NK-92 treated with Interleukin-12 subunit alpha and Interleukin-12 subunit beta, amount 100 ng/mL, for 24 hours (cell line): ENCODE measurements around the gene IGSF9B.

Experiments
- DNase-seq: peaks from one replicate; lab custom pipeline; 2025; lab: John Stamatoyannopoulos, UW

IGSF9B gene

DNA sequence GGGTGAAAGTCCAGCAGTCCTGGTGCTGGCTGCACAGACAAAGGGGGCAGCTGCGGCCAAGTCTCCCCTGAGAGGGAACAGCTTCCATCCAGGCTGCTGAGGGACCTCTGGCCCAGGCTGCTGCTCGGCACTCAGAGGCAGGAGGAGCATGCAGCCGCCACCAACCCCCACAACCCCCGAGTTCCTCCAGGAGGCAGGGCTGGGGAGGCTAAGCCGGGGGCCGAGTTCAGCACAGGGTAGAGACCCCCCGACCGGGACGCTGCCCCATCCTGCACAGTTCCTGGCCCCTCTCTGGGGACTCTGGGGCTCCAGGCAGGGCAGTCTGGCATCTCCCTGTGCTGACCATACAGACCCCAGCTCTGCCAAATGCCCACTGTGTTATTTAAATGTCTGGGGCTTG, 20.2 kb downstream of the IGSF9B start:
- DNase-seq = no peak

- no peak for DNase-seq
Measured at GRCh38 chr11:133936136-133936535, 20.6 kb downstream of the IGSF9B start.

- no peak for DNase-seq
Measured at GRCh38 chr11:133935551-133935910, 21.2 kb downstream of the IGSF9B start.

GRCh38 chr11:133934599-133935550, 21.9 kb downstream of the IGSF9B start:
- no peak for DNase-seq

- DNase-seq = no peak
Measured at GRCh38 chr11:133934096-133934495, 22.7 kb downstream of the IGSF9B start.

DNA sequence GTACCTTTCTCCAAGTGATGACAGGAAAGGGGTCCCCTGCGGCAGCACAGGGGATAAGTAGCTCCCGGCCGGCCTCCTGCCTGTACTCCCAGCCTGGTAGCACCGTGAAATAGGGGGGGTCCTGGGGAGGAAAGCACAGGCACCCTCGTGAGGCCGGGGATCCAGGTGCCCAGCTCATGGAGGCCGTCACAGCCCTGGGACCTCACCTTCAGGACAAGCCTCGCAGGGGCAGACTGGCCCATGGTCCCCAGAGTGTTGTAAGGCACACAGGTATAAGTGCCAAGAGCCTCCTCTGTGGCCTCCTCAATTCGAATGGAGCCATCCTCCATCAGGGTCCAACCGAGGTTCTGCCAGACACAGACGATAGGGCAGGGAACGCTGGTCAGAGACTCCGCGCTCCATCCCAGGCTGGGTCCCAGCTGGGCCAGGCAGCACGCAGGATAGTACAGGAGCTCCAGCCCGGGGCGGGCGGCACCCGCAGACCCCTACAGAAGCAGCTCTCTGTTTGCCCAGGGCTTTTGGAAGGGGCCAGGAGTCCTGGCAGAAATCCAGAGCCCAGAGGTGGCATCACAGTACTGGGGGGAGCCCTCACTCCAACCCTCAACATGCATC, 25.2 kb downstream of the IGSF9B start:
- no peak for DNase-seq

DNA sequence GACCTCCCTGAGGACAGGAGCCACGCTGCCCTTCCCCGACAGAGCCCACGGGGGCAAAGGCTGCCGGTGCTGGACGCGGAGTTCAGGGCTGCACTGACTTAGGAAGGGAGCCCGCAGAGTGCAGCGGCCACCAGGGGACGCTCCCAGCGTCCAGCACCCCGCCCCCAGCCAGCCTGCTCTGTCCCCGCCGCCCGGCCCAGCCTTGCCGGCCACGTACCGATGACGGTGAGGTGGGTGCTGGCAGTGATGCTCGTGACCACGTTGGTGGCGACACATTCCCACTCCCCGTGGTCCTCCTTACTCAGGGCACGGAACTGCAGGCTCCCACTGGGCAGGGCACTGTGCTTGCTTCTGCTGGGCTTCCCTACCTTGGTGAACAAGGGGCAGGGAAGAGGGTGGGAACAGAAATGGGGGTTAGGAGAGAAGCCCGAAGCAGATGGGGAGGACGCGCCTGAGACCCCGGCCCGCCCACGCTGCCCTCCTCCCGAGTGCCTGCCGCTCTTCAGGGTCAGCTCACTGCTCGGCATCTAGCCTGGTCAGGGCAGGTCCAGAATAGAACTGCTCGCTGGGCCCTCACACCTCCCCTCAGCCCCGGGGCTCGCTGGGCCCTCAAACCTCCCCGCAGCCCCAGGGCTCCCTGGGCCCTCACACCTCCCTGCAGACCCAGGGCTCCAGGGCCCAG, 25.9 kb downstream of the IGSF9B start:
- no peak for DNase-seq

DNA sequence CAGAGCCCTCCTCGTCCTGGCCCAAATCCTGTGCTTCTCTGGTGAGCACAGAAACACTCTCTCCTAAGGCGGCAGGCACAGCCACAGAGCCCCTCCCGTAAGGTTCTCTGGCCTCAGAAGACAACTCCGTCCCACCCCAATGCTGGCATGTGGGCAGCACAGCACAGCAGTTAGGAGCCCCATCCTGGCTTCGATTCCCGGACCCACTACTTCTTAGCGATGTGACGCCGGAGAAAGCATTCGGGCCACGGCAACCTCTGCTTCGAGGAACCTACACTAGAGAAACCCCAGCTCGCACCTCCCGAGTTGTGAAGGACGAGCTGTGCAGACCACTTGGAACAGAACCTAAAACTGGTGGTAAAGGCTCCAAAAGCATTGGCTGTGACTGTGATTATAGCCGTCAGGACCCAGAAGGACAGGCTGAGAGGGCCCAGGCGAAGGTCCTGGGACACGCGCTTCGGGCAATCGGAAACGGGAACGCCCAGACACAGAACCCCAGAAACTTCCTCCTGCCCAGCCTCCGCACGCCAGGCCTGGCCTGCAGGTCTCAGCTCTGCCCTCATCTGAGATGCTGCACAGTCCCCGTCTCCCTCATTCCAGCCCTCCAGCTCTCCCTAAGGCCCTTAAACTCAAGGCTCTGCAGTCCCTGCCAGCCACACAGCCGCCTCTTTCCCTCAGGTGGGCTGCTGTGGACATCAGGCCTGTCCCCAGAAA, 26.6 kb downstream of the IGSF9B start:
- no peak for DNase-seq

- no peak for DNase-seq
Measured at GRCh38 chr11:133929401-133930052, 27.2 kb downstream of the IGSF9B start.

- no peak for DNase-seq
Measured at GRCh38 chr11:133928628-133929059, 28.1 kb downstream of the IGSF9B start.

GRCh38 chr11:133927690-133928627, 28.8 kb downstream of the IGSF9B start:
- peak; percentile 20 for DNase-seq

DNA sequence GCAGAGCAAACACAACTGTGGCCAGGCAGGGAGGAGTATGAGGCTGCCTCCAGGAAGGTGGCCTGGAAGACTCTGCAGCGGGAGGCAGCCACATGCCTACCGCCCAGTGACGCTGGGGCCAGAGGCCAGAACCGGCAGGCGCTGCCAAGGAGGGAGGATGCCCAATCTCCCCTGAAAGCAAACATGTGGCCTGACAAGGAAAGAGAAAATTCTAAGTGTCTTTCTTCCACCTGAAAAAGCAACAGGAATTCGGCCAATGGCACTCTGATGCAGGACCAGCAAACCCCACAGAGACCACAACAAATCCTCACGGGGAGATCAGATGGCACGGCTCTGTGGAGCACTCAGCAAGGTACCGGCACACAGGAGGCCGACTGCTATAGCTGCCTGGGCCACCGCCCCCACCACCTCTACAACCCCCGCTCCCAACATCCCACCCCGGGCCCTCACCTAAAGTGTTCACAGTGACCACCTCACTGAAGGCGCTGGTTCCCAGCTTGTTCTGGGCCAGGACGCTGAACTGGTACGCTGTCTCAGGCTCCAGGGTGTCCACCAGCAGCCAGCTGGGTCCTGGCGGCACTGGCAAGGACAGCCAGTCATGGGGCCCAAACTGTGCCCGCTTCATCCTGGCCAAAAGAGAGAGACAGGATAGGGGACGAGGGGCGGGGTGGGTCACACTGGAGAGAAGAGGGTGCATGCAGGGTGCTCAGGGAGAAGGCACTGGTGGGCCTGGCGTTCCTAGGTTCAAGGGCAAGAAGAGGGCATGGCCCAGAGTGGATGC, 30.1 kb downstream of the IGSF9B start:
- DNase-seq = no peak

DNA sequence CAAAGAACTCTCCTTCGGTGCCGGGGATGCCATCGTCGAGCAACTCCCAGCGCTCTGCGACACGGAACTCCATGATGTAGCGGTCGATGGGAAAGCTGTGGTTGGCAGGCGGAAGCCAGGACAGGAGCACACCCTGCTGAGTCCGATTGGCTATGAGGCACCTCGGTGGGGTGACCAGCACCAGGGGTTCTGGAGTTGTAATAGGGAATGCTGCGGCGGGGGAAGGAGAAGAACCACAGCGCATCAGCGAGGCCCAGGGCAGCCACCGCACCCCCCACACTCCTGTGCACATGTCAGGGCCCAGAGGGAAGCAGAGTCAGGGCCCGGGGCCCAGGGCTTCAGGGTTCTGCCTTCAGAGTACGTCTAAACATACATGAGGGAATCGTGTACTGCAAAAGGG, 31.0 kb downstream of the IGSF9B start:
- no peak for DNase-seq

DNA sequence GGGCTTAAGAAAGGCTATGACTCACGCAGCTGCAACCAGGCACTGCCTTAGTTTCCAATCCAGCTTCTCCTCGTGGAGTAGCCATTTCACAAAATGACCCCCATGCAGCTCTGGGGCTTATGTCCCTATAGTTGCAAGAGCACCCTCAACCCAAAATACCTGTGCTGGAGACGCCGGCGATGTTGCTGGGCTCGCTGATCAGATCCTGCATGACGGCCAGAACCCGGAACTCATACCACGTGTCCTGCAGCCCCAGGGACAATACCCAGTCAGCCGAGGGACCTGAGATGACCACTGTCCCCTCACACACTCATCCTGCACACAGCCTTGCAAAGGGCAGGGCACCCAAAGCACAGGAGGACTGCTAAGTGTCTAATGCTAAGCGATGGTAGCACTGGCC, 32.1 kb downstream of the IGSF9B start:
- no peak for DNase-seq

DNA sequence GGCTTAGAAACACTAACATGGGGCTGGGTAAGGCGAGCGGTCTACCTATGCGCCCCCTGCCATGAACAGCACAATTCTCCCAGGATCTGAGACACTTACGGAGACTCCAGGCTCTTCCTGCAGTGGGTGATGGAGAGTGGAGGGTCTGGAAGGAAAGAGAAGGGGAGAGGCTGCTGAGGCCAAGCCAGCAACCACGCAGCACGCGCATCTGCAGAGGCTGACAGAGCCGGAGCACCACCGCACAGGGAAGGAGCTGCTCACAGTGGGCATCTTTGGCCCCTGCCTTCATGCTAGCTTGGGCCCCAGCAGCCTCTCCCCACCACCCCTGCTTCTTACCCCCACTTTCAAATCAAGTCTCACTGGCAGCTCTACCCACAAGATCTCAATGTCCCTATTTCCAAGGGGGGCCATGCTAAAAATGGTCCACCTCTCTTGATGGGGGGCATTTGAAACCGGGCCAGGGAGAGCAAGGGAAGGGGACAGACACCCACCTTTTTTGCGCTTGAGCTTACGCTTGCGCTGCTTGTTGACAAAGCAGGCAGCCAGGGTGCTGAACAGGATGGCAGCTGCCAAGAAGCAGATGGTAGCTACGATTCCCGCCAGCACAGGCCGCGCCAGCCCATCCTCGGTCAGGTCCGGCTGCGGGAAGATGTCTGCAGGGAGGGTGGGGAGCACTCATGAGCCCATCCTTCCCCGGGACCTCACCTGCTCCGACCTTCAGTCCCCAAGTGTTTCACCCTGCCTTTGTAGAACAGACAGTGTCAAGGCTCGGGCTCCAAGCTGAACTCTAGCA, 34.5 kb downstream of the IGSF9B start:
- no peak for DNase-seq

- no peak for DNase-seq
Measured at GRCh38 chr11:133921513-133921912, 35.3 kb downstream of the IGSF9B start.

DNA sequence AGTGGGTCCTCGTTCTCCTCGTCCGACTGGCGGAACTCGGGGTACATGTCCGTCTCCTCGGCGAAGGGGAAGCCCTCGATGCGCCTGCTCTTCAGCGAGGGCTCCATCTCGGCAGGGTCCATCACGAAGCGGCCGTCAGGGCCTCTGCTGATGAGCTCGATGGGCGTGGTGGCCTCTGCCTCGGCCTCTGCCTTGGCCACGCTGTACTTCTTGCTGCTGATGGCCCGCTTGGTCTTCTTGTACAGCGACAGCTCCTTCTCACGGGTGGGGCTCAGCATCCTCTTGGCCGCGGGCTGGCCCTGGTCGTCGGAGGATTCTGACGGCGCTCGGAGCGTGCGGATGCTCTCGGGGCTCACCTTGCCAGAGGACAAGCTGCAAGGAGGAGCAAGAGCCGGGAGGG, 35.7 kb downstream of the IGSF9B start:
- DNase-seq = no peak

DNA sequence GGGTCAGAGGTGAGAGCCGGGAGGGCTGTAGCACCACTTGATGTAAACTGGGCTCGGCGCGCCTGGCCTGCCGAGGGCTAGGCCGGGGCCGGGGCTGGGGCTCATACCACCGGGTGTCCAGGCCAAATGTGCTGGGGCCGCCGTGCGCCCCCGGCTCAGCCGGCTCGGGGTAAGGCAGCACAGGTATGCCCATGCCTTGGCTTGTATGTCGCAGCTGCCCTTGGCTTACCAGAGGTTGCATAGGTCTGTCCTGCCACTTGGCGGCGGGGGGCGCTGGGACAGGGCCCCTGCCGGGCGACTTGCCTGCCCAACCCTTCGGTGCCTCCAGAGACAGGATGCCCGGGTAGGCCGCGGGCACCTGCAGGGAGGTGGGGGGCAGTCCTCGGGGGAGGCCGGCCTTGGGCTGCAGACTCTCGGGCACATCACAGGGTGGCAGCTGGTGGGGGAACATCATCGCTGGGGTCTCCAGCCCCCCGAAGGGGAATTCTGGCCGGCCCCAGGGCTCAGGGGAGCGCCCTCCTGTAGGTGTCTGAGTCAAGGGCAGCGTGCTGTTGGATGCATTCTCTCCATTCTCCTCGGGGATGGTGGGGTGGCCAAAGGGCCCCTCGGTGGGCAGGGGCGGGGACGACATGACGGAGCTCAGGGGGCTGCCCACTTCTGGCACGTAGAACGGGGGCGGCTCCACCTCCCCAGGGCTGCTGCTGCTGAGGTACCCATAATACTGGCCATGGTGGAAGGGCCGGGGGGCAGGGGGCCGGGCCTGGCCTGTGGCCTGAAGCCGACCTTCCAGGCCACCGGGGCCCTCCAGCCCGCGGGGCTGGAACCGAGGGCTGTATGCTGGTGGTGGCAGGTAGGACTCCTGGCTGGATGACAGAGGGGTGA, 36.4 kb downstream of the IGSF9B start:
- no peak for DNase-seq
